ENCODE measurements around the gene UQCR11. TPM values are rescaled to one million over a fixed set of nuclear protein-coding genes. Genes with fewer than 3 reads are reported as not detected.

UQCR11 gene
- 73.6 and 161 TPM in 2 replicates for total RNA-seq
- 842 and 1,116 TPM in 2 replicates for polyA plus RNA-seq

DNA sequence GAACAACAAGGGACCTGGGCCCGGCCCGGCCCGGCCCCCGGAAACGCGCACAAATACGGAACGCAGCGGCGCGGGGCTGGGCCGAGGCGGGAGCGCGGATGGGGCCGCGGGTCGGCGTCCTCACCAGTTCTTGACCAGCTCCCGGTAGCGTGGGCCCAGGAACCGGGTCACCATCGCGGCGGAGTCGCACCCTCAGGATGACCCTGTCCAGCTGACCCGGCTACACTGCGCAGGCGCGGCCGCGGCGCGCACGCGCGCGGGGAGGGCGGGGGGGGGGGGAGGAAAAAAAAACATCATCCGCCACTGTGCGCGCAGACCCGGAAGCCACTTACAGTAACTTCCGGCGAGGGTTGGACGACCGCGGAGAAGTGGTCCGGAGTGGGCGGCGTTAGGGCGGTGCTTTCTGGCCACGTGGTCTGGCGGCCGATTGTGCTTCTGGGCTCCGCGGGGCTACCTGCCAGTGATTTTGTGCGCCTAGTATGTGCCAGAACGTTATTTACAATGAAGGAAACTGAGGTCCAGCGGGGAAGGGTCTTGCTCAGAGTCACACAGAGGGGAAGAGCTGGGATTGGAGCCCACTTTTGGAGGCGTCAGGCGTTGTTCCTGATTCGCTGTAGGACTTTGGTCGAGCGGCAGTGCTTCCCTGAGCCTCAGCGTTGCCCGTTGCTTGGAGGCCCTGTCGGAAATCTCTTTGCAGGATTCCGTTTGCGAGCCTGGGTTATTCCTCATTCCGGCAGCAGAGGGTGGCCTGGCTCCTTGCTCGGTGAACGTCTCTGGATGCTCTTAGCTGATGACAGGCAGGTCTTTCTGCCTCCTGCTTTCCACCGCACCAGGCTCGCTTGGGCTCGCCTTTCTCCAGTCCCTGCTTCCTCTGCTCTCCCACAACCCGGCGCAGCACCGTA, at the start of gene UQCR11:
TSS of gene UQCR11 (minus strand) at position 227 of the 902 bp plus-strand sequence. CDS start at position 174, 53 bp downstream.
- H3K4me1 ChIP-seq (ENCODE audit: low read depth): peaks cover 4% of the 10 kb centered on the region
- no peaks in the 10 kb centered on the region for H3K9me3 ChIP-seq (ENCODE audit: low read depth)
- peak within 1 kb of the TSS; percentile 86 for H3K4me3 ChIP-seq
- peak within 1 kb of the TSS; percentile 86 for H3K27ac ChIP-seq
- DNase-seq (ENCODE audit: low read depth in 1 of 2, low spot score in 1 of 2): peak; percentile 97
- peaks cover 3% of the 10 kb centered on the region for H3K36me3 ChIP-seq
- TF ChIP-seq, protein P1, sequence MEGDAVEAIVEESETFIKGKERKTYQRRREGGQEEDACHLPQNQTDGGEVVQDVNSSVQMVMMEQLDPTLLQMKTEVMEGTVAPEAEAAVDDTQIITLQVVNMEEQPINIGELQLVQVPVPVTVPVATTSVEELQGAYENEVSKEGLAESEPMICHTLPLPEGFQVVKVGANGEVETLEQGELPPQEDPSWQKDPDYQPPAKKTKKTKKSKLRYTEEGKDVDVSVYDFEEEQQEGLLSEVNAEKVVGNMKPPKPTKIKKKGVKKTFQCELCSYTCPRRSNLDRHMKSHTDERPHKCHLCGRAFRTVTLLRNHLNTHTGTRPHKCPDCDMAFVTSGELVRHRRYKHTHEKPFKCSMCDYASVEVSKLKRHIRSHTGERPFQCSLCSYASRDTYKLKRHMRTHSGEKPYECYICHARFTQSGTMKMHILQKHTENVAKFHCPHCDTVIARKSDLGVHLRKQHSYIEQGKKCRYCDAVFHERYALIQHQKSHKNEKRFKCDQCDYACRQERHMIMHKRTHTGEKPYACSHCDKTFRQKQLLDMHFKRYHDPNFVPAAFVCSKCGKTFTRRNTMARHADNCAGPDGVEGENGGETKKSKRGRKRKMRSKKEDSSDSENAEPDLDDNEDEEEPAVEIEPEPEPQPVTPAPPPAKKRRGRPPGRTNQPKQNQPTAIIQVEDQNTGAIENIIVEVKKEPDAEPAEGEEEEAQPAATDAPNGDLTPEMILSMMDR (IDR thresholded peaks at IDR 0.05; ENCODE audit: low read depth, low read length): peak; percentile 68
- no peaks in the 10 kb centered on the region for H3K27me3 ChIP-seq

DNA sequence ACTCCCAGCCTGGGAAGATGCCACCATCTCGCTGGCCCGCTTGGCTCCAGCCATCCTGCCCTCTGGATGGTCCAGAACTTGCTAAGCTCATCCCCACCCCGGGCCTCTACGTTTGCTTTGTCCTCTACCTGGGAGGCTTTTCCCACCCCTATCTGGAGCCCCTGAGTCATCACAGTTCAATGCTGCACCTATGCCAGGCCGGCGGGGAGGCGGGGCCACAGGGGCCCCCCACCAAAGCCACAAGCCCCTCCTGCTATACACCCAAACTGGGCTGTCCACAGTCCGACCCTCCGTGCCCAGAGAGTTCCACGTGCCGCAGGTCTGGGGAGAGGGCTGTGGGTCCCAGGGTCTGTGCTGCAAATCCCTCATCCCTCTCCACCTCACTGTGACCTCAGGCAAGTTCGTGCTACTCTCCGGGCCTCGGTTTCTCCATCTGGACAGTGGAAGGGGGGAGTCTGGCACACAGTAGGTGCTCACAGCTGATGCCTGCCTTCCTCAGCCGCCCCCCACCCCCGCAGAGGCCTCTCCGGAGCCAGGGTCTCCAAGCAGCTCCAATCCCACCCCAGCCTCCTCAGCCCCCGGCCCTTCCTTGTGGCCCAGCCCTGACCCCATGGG, 49.0 kb upstream of the UQCR11 start:
- Histone ChIP-seq H3K27me3 (no peaks in the 10 kb centered on the region), H3K4me3 (no peak overlapping the region), H3K4me1 (ENCODE audit: low read depth) (no peaks in the 10 kb centered on the region), H3K27ac (no peak overlapping the region), H3K9me3 (ENCODE audit: low read depth) (no peaks in the 10 kb centered on the region), H3K36me3 (no peaks in the 10 kb centered on the region)
- DNase-seq (ENCODE audit: low read depth in 1 of 2, low spot score in 1 of 2): no peak
- TF ChIP-seq, protein P1 (IDR thresholded peaks at IDR 0.05; ENCODE audit: low read depth, low read length): no peak

DNA sequence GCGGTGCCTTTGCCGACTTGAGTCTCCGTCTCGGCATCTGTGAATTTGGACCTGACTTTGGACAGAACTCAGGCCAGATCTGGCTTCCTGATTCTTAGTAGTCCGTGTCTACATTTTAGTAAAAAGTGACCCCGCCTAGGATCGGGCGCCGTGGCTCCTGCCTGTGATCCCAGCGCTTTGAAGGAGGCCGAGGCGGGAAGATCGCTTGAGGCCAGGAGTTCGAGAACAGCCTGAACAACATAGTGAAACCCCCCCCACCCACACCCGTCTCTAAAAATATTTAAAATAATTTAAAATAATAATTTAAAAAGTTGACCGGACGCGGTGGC, 48.0 kb upstream of the UQCR11 start:
- TF ChIP-seq, protein P1 (IDR thresholded peaks at IDR 0.05; ENCODE audit: low read depth, low read length): no peak
- Histone ChIP-seq H3K36me3 (no peaks in the 10 kb centered on the region), H3K9me3 (ENCODE audit: low read depth) (no peaks in the 10 kb centered on the region), H3K4me1 (ENCODE audit: low read depth) (no peaks in the 10 kb centered on the region), H3K4me3 (peak overlapping the region; percentile 21), H3K27ac (no peak overlapping the region), H3K27me3 (no peaks in the 10 kb centered on the region)
- DNase-seq (ENCODE audit: low read depth in 1 of 2, low spot score in 1 of 2): no peak

DNA sequence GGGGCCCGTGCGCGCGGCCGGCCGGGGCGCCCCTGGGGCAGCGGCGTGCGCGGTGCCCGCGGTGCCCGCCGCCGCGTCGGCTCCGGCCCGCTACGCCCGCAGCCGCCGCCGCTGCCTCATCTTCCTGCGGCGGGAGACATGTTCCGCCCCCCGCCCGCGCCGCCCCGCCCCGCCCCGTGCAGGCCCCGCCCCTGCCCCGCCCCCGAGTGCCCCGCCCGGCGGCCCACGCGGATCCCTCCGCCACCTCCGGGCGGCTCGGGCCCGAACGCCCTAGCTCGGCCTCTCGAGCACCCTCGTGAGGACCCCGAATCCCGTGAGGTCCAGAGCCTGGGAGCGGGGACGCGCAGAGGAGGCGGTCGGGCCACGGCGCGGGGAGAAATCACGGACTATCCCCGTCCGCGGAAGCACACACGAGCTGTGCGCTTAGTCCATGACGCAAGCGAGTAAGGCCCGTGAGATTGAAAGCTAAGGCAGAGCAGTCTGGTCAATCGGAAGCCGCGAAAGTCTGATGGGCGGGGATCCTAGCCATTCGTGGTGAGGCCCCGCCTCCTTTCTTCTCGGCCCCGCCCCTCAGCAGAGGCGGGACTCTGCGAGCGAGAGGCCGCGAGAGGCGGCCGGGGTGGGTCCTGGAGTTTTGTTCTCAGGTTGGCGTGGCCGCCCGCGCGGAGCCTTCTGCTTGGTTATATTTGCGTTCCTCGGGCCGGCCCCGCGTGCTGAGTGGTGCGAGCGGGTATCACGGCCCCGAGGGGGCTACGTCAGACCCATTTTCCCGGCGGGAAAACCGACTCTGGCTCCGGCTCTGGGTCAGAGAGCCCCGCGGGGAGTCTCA, 47.4 kb upstream of the UQCR11 start, which contains the start of gene TCF3:
TSS of gene TCF3 (minus strand) at position 145 of the 829 bp plus-strand sequence. CDS start 2,367 bp downstream, outside the sequence.
- peak within 1 kb of the TSS; percentile 100 for H3K27ac ChIP-seq

More for the DNA sequence above, 47.4 kb upstream of the UQCR11 start, which contains the start of gene TCF3:
- TF ChIP-seq, protein P1 (IDR thresholded peaks at IDR 0.05; ENCODE audit: low read depth, low read length): no peak
- Histone ChIP-seq H3K4me3 (peak within 1 kb of the TSS; percentile 100), H3K36me3 (no peaks in the 10 kb centered on the region), H3K4me1 (ENCODE audit: low read depth) (no peaks in the 10 kb centered on the region), H3K9me3 (ENCODE audit: low read depth) (no peaks in the 10 kb centered on the region), H3K27me3 (no peaks in the 10 kb centered on the region)
- DNase-seq (ENCODE audit: low read depth in 1 of 2, low spot score in 1 of 2): peak; percentile 99
